ENCODE data around the gene GAGE12J.
"Not testable (repeated sequence)": the region's sequence is repeated elsewhere in the genome, so short reads cannot be mapped to it uniquely, and the experiment has no call there.

The GAGE12J gene, protein sequence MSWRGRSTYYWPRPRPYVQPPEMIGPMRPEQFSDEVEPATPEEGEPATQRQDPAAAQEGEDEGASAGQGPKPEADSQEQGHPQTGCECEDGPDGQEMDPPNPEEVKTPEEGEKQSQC

DNA sequence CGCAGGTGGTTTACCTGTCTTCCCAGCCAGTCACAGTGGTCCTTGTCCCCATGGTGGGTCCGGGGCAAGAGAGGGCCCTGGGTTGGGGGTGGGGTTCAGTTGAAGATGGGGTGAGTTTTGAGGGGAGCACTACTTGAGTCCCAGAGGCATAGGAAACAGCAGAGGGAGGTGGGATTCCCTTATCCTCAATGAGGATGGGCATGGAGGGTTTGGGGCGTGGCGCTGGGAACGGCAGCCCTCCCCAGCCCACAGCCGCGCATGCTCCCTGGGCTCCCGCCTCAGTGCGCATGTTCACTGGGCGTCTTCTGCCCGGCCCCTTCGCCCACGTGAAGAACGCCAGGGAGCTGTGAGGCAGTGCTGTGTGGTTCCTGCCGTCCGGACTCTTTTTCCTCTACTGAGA lies at the start of gene GAGE12J:
GAGE12J (plus strand) TSS at position 301 of the 400 bp plus-strand sequence. CDS start 1,157 bp downstream, outside the sequence.
- not testable (repeated sequence) for DNase-seq (ENCODE audit: low read depth in 2 of 3, low spot score in 2 of 3)

DNA sequence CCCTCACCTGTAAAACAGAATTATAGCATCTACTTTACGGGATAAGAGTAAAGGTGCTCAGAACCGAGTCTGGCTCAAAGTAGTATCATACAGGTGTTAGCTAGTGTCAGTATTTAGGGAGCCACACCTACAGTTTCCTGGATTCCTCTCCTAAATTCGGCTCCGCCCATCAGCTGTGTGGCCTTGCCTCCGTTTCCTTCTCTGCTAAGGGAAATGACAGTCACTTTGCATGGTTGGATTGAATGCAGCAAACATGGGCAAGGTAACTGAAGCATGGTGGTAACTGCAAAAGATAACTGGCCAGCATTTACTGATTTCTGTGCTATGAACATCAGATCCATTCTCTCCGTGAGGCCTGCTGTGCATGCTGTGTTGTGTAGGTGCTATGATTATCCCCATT lies 49.4 kb upstream of the GAGE12J start:
- DNase-seq (ENCODE audit: low read depth in 2 of 3, low spot score in 2 of 3) = no peak

DNA sequence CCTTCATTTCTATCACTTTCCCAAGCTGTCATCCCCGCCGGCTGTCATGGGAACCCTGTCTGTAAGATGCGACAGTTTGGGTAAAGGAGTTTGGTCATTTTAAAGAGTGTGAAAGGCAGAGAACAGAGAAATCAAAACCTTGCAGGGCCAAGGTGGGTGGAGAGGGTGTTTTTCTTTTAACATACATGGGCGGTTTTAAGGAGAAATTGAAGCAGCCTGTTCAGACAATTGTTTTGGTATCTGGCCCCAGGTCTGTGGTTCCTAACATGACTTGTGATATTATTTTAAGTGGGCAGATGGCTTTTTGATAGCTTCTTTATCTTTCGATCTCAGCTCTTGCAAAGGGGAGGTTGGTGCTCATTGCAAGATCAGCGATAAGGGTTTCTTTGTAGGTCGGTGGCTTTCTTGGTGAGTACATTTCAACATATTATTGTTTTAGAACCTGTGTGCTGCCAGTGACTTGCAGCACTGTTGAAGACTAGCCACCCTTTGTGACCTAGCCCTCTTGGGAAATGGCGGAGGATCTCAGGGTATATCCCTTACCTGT lies 48.6 kb upstream of the GAGE12J start:
- DNase-seq (ENCODE audit: low read depth in 2 of 3, low spot score in 2 of 3) = no peak

DNA sequence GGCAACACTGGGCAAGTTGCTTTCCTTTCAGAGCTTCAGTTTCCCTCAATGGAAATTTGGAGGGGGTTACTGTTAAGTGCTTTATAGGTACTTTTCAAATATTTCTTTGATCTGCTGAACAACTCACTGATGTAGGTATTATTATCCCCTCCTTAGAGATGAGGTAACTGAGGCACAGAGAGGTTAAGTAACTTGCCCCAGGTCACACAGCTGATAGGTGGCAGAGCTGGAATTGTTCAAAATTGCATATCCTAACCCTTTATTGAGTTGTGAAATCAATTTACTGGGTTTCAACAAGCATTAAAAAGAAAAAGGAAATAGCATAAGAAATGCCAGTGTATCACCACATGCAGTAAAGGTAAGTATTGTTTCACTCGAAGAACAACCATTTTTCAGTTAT lies 45.6 kb upstream of the GAGE12J start:
- DNase-seq (ENCODE audit: low read depth in 2 of 3, low spot score in 2 of 3) = no peak

DNA sequence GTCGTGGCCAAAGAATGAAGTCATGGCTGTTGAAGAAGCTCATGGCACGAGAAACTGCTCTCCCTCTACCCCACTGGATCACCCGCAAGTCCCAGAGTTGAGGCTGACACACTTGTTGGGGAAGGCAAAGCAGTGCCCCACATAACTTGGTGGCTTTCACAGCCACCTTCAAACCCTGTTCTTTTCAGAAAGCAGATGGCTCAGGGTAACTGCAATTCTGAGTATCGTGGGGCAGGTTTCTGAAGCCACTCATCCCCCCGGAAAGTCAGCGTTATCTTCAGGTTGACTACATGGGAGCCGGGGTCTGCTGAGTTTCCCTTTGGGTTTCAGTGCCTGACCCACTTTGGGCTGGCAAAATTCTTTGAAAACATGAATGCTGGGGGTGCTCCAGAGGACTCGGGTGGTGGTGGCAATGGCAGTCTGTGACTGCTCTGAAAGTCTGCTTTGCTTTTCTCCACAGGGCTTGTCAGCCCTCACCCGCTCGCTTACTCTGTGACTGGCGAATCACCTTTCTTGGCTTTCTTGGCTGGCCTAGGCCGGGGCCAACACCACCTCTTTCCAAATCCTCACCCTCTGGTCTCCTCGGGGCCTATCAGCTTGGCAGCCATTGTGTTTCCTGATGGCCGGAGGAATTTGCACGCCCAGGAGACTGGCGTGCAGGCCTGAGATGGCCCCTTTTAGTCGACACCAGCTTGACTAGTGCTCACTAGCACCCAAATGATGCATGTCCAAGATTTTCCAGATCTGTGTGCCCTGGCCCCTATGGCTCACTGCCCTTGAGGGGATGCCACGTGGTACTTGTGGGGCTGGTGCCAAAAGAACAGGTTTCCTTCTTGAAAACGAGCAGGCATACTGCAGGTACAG lies 44.9 kb upstream of the GAGE12J start:
- no peak for DNase-seq (ENCODE audit: low read depth in 2 of 3, low spot score in 2 of 3)

DNA sequence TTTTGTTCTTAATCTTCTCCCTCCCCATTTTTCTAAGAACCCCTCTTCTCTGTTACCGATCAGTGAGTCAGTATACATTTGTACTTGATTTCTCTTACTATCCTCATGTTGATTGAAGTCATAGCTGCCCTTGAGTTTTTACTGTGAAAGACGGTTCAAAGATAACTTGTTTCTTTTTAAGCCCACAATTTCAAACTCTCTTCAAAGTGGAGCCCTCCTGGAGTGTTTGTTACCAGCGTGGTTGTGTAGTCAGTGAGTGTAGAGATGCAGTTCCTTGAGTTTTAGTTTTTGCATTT lies 44.4 kb upstream of the GAGE12J start:
- DNase-seq (ENCODE audit: low read depth in 2 of 3, low spot score in 2 of 3) = no peak

DNA sequence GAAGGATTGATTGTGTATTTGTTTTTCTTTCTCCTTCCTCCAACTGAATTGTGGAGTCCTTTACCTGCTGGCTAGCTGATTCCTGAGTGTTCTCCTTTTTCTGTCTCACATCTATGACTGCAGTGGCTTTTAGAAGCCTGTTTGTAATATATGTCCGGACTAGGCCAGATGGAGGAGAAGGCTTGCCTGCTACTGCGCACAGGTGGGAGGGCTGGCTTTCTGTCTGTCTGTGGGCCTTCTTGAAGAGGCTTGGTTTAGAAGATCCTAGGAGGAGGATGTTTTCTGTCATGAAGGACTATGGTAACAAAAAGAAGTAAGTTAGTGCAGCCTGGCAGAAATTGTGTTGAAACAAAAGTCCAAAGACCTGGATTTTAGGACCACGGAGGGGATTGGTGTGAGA lies 43.8 kb upstream of the GAGE12J start:
- no peak for DNase-seq (ENCODE audit: low read depth in 2 of 3, low spot score in 2 of 3)

DNA sequence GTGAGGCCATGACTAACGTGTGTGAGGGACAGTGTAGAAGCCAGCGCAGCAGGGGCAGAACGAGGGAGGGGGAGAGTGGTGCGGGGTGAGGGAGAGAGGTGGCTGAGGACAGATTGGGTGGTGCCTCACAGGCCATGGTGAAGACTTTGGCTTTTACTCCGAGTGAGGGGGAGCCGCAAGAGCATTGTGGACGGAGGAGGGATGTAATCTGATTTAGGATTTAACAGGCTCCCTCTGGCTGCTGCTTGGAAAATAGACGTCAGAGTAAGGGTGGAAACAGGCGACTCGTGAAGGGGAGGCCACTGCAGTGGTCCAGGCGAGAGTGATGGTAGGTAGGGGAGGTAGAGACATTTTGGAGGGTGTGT lies 39.2 kb upstream of the GAGE12J start:
- DNase-seq (ENCODE audit: low read depth in 2 of 3, low spot score in 2 of 3) = no peak

DNA sequence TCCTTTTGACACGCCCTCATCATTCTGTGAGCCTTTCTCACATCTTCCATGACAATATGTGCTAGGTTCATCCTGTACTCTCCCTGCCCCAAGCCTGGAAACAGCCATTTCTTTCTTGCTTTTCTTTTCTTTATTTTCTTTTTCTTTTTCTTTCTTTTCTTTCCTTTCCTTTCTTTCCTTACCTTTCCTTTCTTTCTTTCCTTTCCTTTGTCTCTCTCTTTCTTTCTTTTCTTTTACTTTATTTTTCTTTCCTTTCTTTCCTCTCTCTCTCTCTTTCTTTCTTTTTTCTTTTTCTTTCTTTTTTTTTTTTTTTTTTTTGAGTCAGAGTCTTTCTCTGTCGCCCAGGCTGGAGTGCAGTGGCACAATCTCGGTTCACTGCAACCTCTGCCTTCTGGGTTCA lies 37.6 kb upstream of the GAGE12J start:
- no peak for DNase-seq (ENCODE audit: low read depth in 2 of 3, low spot score in 2 of 3)

DNA sequence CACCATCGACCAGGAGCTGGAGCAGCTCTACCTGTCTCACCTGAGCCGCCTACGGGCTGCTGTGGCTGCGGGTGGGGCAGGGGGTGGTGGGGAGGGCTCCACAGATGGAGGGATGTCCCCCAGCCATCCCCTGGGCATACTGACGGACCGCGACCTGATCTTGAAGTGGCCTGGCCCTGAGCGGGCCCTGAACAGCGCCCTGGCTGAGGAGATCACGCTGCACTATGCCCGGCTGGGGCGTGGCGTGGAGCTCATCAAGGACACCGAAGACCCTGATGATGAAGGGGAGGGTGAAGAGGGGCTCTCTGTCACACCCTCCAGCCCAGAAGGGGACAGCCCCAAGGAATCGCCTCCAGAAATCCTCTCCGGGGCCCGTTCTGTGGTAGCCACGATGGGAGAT lies 35.7 kb upstream of the GAGE12J start:
- no peak for DNase-seq (ENCODE audit: low read depth in 2 of 3, low spot score in 2 of 3)

DNA sequence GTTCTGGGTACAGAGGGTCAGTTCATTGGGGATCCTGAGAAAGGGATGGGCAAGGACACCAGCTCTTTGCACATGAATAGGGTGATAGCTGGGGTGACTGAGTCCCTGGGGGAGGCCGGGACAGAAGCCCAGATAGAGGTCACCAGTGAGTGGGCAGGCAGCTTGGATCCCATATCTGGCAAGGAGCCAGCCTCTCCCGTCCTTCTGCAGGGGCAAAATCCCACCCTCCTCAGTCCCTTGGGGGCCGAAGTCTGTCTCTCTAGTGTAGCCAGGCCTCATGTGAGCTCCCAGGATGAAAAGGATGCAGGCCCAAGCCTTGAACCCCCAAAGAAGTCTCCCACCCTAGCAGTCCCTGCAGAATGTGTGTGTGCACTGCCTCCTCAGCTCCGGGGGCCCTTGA lies 35.3 kb upstream of the GAGE12J start:
- DNase-seq (ENCODE audit: low read depth in 2 of 3, low spot score in 2 of 3) = no peak

DNA sequence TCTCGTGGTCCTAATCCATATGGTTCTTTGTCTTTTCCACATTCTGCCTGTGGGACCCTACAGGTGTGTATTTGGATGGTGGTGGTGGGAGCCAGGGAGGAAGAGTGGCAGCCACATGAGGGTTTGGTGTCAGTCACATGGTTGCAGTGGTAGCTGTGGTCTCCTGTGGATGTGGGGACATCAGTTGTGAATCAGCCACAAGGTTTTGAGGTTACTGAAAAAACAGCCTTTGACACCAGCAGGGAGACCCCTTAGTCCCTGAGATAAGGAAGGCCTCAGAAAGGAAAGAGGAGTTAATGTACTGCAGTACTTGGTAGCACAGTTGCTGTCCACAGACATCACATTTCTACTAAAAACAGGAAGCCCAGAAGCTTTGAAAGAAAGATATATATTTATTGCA lies 34.2 kb upstream of the GAGE12J start:
- no peak for DNase-seq (ENCODE audit: low read depth in 2 of 3, low spot score in 2 of 3)

DNA sequence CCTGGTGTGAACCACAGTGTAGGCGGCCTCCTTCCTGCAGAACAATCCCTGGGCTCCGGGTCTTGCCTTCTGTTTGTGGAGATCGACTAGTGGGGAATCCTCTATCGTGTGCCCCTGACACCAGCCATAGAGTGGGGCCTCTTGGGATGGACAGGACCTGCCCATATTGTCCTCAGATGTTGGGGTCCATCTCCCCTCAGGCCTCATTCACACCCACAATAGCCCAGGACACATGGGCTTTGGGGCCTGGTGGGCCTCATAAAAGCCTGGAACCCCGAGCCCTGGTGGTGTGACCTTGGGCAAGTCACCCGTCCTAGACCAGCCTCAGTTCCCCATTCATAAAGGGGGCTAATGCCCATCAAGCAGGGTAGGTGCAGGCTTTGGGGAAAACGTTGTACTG lies 31.6 kb upstream of the GAGE12J start:
- no peak for DNase-seq (ENCODE audit: low read depth in 2 of 3, low spot score in 2 of 3)

DNA sequence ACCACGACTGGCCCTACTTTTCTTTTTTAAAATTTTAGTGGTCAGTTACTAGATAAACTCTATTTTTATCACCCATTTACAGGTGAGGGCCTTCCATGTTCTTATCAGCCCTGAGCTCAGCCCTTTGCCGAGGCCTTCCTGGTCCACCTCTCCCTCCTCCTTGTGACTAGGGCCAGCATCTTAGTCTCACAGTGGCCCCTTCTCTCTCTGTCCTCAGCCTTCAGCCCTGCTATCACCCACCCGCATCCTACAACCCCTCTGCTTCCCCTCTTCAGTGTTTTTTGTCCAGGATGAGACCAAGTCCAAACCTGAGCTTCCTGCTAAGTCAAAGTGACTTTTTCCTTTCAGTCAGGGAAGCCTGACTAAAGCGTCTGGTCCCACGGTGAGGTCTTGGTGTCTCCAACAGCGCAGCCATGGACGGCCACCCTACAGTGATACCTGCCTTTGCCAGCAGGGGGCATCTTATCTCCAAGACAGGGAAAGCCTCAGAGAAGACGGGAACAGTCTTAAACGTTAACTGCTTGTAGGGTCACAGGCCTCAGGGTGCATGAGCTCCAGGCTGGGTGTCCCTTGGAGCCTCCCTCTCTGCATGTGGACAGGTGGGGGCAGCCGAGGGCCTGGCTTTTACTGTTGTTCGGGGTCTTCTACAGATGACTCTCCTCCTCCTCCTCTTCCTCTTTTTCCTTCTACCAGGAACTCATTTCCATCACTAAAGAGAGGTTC lies 30.1 kb upstream of the GAGE12J start:
- peak in 2 of 3 experiments; percentile 51 to 65 for DNase-seq (ENCODE audit: low read depth in 2 of 3, low spot score in 2 of 3)

DNA sequence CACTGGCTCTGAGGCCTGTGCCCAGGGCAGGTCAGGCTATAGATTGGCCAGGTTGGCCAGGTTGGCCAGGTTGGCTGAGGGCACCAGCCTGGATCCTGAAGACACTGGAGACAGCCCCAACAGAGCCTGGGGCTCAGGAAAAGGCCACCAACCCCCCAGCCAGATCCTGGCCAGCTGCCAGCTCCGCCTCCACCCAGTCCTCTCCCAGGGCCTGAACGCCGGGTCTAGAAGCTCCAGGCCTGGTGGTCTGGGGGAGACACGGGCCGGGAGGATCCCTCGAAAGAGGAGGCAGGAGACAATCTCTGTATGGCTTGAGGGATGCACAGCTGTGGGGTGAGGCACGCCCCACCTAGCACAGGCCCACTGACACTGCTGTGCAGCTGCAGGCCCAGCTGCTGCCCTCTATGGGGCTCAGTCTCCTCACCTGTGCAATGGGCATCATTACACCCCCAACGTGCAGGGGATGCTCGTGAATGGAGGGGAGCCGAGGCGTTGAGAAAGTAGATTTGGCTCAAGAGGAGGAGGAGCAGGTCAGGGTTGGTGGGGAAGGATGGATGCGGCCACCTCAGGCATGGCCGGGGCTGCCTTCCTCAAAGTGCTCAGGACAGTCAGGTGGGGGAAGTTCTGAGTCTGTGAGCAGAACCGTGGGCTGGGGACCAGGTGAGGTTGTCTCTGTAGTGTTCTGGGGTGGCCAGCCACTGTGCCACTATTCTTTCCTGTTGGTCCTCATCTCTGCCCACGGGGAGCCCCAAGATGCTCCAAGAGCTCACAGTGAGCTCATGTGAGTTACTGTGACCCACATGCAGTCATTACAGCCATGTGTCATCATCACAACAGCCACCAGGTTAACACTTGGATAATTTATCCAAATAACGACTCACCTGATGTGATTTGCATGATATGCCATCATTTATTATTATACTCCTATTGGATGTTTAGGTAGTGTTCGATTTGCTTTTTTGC lies 29.2 kb upstream of the GAGE12J start:
- no peak for DNase-seq (ENCODE audit: low read depth in 2 of 3, low spot score in 2 of 3)

DNA sequence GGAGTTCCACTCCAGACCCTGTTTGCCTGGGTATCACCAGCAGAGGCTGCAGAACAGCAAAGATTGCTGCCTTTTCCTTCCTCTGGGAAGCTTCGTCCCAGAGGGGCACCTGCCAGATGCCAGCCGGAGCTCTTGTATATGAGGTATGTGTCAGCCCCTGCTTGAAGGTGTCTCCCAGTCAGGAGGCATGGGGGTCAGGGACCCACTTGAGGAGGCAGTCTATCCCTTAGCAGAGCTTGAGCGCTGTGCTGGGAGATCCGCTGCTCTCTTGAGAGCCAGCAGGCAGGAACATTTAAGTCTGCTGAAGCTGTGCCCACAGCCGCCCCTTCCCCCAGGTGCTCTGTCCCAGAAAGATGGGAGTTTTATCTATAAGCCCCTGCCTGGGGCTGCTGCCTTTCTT lies 22.5 kb upstream of the GAGE12J start:
- DNase-seq (ENCODE audit: low read depth in 2 of 3, low spot score in 2 of 3) = not testable (repeated sequence)

DNA sequence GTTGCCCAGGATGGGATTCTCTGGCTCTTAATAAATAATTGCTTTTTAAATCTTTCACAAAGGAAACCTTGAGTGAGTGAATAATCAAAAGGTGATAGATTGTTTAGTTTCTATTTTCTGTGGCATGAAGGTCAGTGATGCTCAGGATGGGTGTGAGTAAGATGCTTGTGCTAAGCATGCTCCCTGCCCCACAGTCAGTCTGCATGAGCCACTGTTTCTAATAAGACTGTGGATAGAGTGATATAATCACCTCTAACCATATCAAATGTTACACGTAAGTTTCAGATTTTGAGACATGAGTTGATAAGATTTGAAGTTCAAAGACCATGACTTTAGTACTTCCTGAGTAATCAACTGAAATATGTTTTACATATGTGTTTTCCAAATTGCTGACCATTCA lies 21.1 kb upstream of the GAGE12J start:
- DNase-seq (ENCODE audit: low read depth in 2 of 3, low spot score in 2 of 3) = no peak

DNA sequence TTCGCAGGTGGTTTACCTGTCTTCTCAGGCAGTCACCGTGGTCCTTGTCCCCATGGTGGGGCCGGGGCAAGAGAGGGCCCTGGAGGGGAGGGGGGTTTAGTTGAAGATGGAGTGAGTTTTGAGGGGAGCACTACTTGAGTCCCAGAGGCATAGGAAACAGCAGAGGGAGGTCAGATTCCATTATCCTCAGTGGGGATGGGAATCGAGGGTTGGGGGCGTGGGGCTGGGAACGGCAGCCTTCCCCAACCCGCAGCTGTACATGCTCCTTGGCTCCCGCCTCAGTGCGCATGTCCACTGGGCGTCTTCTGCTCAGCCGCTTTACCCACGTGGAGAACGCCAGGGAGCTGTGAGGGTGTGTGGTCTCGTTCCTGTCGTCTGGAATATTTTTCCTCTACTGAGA lies 18.5 kb upstream of the GAGE12J start, which contains the start of gene GAGE10:
GAGE10 (plus strand) TSS at position 301 of the 400 bp plus-strand sequence. CDS start 1,214 bp downstream, outside the sequence.
- no peak for DNase-seq (ENCODE audit: low read depth in 2 of 3, low spot score in 2 of 3)

DNA sequence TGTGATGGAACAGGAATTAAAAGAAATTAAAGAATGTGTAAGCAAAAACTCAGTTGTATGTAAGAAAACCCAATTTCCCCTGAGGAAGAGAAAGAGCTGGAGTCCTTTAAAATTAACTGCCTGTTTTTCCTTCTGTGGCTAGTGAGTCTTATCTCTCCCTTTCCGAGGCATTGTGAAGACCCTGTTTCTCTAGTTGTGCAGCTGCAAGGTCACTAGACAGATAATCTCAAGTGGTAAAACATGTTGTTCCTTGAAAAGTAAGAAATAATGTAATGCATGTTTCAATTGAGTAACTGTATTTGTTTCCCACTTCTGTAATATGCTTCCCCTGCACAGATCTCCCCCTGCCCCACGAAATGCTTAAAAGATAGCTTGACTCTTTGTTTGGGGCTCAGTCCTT lies 14.1 kb upstream of the GAGE12J start:
- not testable (repeated sequence) for DNase-seq (ENCODE audit: low read depth in 2 of 3, low spot score in 2 of 3)

DNA sequence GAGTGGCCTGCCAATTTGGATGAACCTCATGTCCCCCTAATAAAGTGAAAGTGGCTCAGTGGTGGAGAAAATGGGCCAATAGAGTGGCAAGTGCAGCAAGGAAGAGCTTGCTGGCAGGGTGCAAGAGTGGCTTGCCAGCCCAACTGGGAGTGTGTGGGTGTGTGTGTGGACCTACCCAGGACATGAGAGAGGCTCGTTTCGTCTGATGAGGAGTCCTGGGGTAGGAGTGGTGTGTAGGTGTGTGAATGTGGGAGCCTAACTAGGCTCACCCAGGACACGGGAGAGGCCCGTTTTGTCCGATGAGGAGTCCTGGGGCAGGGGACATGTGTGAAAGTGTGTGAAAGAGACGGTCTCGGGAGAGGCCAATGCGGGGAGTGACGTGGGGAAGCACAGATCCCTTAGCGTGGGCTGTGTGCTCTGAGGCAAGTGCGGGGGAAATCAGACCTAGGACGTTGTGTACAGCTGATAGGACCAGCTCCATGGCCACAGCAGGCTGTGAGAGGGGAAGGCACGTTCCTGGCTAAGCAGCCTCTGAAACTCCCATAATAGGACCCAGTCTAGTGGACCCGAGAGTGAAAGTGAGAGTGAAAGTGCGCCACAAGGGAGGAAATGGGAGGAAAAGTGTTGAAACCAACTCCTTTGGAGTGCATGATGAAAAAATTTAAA lies 13.1 kb upstream of the GAGE12J start:
- no peak for DNase-seq (ENCODE audit: low read depth in 2 of 3, low spot score in 2 of 3)
